Fibroblast of mammary gland (primary cell): ENCODE measurements around the gene RGS6.

Source experiments
- DNase-seq: peaks from one replicate; pipeline ENCODE4 v3.0.0-alpha.2; 2010; ENCODE audit warnings: low read depth
- H3K4me3 ChIP-seq: 2 replicates; pipeline ENCODE4 v1.5.1; 2011; ENCODE audit warnings: low read depth, mild to moderate bottlenecking, low read length, moderate library complexity; ENCODE audit not compliant: control insufficient read depth
- TF ChIP-seq, protein P1 (sequence below): conservative IDR thresholded peaks from 2 replicates; pipeline ENCODE4 v1.5.1; 2011; ENCODE audit warnings: low read depth, low read length, inconsistent platforms; ENCODE audit not compliant: control insufficient read depth, insufficient read depth

RGS6 gene

DNA sequence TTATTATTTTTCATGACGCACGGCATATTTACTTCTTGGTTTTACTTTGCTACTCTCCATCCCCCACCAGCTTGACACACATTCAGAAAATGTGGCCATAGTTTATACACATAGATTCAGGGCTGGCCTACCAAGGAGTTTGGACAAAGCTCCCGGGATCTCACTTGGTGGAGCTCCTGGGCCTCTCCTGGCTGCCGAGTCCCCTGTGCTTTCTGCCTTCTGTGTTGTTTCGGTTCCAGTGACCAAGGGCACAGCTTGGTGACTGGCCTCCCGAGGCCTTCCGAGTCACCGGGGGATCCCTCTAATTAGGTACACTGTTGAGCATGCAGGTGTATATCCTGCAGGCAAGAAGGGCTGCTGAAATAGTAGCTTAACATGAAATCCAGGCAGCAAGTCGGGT, 63.5 kb downstream of the RGS6 start:
- H3K4me3 ChIP-seq, result no peak overlapping the region
- DNase-seq, result no peak
- TF ChIP-seq, protein P1, sequence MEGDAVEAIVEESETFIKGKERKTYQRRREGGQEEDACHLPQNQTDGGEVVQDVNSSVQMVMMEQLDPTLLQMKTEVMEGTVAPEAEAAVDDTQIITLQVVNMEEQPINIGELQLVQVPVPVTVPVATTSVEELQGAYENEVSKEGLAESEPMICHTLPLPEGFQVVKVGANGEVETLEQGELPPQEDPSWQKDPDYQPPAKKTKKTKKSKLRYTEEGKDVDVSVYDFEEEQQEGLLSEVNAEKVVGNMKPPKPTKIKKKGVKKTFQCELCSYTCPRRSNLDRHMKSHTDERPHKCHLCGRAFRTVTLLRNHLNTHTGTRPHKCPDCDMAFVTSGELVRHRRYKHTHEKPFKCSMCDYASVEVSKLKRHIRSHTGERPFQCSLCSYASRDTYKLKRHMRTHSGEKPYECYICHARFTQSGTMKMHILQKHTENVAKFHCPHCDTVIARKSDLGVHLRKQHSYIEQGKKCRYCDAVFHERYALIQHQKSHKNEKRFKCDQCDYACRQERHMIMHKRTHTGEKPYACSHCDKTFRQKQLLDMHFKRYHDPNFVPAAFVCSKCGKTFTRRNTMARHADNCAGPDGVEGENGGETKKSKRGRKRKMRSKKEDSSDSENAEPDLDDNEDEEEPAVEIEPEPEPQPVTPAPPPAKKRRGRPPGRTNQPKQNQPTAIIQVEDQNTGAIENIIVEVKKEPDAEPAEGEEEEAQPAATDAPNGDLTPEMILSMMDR, result no peak

DNA sequence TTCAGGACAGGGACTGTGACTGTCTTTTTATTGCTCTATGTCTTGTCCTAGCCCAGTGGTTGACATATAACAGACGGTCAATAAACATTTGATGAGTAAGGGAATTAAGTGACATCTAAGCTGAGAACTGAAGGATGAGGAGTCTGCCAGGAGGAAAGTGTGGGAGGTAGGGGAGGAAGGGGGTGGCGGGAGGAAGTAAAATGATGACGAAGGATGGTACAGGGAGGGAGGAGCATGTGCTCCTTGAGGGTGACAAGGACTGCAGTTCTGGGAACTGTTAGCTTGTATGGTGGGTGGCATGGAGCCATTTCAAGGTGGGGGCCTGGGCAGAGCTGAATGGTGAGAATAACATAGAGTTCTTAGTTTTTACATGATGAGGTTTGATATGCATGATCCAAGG, 64.4 kb downstream of the RGS6 start:
- DNase-seq, result no peak
- TF ChIP-seq, protein P1, result no peak
- H3K4me3 ChIP-seq, result no peak overlapping the region

DNA sequence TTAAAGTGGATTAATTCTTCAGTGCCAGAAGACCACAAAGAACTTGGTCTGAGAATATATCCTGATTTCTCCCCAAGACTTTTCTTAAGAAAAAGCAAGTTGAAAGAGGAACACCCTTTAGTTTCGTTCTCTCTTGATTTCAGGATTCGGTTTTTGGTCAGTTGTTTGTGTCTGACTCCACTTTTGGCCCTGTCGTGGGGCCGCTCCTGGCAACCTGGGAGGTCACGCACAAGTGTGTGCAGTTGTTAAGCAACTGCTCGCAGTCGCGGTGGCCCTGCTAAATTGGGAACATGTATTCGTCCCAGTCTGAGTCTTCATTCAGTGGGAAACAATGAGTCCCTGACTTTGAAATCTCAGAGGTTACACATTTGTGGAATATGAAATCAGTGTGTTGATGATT, 68.7 kb downstream of the RGS6 start:
- TF ChIP-seq, protein P1, result no peak
- H3K4me3 ChIP-seq, result no peak overlapping the region
- no peak for DNase-seq

DNA sequence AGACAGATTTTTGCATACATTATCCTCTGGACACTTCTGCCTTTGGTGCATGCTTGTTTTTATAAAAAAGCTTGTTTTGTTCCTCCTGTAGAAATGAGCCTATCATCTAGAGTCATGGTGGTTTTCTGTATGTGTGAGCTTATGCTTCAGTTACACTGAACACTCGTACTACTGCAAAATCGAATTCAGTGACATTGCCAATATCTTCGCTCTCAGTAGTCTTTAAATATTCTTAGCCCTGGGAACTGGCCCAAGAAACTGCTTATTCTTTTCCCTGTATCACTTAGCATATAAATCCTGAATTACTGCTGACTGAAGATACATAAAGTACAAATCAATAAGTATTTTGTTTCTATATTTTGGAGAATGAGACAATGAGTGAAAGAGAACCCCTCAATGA, 70.5 kb downstream of the RGS6 start:
- H3K4me3 ChIP-seq, result no peak overlapping the region
- TF ChIP-seq, protein P1, result no peak
- no peak for DNase-seq

DNA sequence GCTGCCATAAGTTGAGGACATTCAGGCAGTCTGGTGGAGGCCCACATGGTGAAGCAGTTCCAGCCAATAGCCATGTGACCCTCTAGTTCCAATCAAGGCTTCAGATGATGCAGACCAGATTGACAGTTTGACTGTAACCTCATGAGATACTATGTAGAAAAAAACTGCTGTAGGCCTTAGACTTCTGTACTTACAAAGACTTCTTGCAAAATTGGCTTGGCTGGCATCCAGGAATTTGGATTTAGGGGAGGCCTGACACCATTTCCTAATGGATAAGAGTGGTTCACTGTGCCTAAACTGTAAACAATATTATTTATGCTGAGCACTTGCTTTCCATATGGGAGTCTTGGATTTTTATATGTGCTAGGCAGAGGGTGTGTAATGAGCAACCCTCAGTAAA, 76.4 kb downstream of the RGS6 start:
- no peak for DNase-seq
- TF ChIP-seq, protein P1, result no peak
- H3K4me3 ChIP-seq, result no peak overlapping the region

DNA sequence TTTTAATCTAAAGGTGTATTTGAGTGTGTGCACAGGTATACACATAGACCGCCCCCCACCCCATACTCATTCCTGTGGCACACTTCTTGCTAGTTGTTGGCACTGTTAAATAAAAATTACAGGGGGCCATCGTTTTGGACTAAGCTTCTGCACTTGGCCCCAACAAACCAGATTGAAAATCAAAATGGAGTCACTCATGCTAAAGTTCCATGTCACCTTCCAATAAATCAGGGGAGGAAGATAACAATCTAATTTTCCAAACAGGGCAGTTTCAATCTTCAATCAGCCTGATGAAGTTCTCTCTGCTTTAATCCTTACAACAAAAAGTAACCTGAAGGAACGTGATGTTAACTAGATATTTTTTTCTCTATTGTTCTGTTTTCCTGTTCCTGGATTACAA, 78.2 kb downstream of the RGS6 start:
- no peak overlapping the region for H3K4me3 ChIP-seq
- DNase-seq, result no peak
- TF ChIP-seq, protein P1, result no peak

DNA sequence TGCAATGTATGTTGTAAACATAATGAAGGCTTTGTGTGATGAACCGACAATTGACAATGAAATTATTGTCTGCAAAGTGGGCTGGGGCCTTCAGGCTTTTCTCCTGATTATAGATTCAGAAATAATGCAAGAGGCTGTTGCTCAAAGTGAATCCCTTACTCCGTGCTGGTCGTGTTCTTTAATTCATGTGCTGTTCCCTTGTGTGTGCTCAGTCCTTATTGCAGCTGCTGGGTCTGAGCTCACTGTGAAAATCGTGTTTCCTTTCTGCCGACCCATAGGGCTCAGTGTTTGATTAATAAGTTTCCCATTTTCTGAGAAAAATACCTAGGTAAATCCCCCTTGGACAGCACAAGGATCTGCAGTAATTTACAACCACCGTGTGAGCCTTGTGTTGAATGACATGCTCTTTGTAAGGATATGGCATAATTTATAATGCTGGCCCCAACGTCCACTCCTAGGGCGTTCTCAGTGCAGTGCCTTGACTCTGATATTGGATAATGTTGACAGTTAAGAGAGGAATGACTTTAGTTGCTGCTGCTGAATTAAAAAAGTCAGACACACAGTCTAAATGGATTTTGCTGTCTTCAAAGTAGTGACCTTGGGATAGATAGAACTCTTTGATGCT, 81.6 kb downstream of the RGS6 start:
- no peak overlapping the region for H3K4me3 ChIP-seq
- TF ChIP-seq, protein P1, result no peak
- DNase-seq, result no peak
